Muscle layer of duodenum (tissue), 2 donors: ENCODE measurements around the gene CLSTN2.

ENCODE experiments used
- H3K27ac ChIP-seq: one replicate; pipeline ENCODE4 v1.7.0; 2013; ENCODE audit warnings: mild to moderate bottlenecking, low read length
- H3K27me3 ChIP-seq: one replicate; pipeline ENCODE4 v1.7.0; 2013; ENCODE audit warnings: low read depth, mild to moderate bottlenecking, control low read depth, low read length
- H3K36me3 ChIP-seq, 2 donors: one replicate each; pipeline ENCODE4 v1.7.0; 2013; ENCODE audit warnings: low read length in 2 of 2, control low read depth in 1 of 2, mild to moderate bottlenecking in 1 of 2; ENCODE audit not compliant: insufficient read depth in 2 of 2, control insufficient read depth in 1 of 2
- H3K4me1 ChIP-seq, 2 donors: one replicate each; pipeline ENCODE4 v1.7.0; 2013; ENCODE audit warnings: low read length in 2 of 2, mild to moderate bottlenecking in 2 of 2, control low read depth in 1 of 2, moderate library complexity in 1 of 2; ENCODE audit not compliant: insufficient read depth in 2 of 2, control insufficient read depth in 1 of 2
- H3K4me3 ChIP-seq, 2 donors: one replicate each; pipeline ENCODE4 v1.7.0; 2013; ENCODE audit warnings: low read length in 2 of 2, low read depth in 1 of 2, mild to moderate bottlenecking in 1 of 2
- H3K9me3 ChIP-seq, 2 donors: one replicate each; pipeline ENCODE4 v1.7.0; 2013; ENCODE audit warnings: low read length in 2 of 2, control low read depth in 1 of 2, mild to moderate bottlenecking in 1 of 2; ENCODE audit not compliant: control insufficient read depth in 1 of 2
- donor health status: healthy.

CLSTN2 gene

DNA sequence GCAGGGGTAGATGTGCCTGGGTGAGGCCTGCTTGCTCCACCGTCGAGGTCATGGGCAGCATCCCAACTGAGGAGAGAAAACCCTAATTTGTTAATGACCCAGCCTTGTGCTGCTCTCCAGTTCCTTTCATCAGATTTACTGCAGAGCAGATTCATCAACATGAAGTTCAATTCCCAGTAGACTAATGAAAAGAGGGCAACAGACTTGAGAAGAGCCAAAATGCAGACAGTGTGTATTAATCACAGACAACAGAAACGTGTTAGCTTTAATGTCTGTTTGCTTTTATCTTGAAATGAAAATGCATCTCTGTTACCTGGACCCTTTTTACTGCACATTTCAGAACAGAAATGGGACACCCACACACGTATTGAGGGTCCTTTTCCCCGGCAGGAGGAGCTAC, 639.4 kb downstream of the CLSTN2 start:
- H3K4me3 ChIP-seq = no peak overlapping the region
- no peaks in the 10 kb centered on the region for H3K27me3 ChIP-seq
- H3K9me3 ChIP-seq = no peaks in the 10 kb centered on the region
- peaks cover 0 to 4% of the 10 kb centered on the region in 2 donors for H3K4me1 ChIP-seq
- H3K27ac ChIP-seq = no peak overlapping the region
- no peaks in the 10 kb centered on the region for H3K36me3 ChIP-seq

DNA sequence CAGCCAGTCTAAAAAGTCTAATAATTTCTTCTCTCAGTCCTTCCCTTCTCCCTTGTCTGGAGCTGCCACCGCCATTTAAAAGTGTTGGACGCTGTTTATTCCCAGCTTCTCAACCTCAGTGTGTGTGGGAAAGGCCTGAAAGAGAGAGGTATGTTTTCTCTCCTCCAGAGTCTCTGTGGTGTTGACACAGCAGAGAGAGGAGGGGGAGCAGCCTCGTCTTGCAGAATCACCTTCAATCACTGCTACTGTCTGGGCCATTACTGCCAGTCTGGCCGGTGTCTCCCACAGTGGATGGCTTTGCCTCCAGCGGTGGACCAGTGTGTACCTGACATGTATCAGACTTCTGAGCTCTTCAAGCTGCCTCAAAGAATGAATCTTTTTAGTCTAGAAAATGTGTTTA, 641.5 kb downstream of the CLSTN2 start:
- H3K9me3 ChIP-seq = no peaks in the 10 kb centered on the region

GRCh38 chr3:140577911-140578310, 642.9 kb downstream of the CLSTN2 start:
- H3K4me1 ChIP-seq = peaks cover 0 to 3% of the 10 kb centered on the region in 2 donors

More for the DNA sequence above, 641.5 kb downstream of the CLSTN2 start:
- Histone ChIP-seq H3K27me3 (no peaks in the 10 kb centered on the region), H3K4me1 (peaks cover 0 to 4% of the 10 kb centered on the region in 2 donors), H3K27ac (no peak overlapping the region), H3K4me3 (no peak overlapping the region), H3K36me3 (no peaks in the 10 kb centered on the region)

GRCh38 chr3:140579260-140579659, 644.3 kb downstream of the CLSTN2 start:
- Histone ChIP-seq H3K9me3 (no peaks in the 10 kb centered on the region), H3K27me3 (no peaks in the 10 kb centered on the region), H3K4me1 (no peaks in the 10 kb centered on the region), H3K27ac (no peak overlapping the region), H3K36me3 (no peaks in the 10 kb centered on the region), H3K4me3 (no peak overlapping the region)

More at GRCh38 chr3:140577911-140578310, 642.9 kb downstream of the CLSTN2 start:
- Histone ChIP-seq H3K27ac (no peak overlapping the region), H3K4me3 (no peak overlapping the region), H3K27me3 (no peaks in the 10 kb centered on the region), H3K36me3 (no peaks in the 10 kb centered on the region), H3K9me3 (no peaks in the 10 kb centered on the region)

GRCh38 chr3:140580746-140581145, 645.8 kb downstream of the CLSTN2 start:
- Histone ChIP-seq H3K4me1 (no peaks in the 10 kb centered on the region), H3K36me3 (no peaks in the 10 kb centered on the region), H3K9me3 (no peaks in the 10 kb centered on the region), H3K27ac (no peak overlapping the region), H3K27me3 (no peaks in the 10 kb centered on the region), H3K4me3 (no peak overlapping the region)

GRCh38 chr3:140584549-140584948, 649.6 kb downstream of the CLSTN2 start:
- Histone ChIP-seq H3K4me3 (no peak overlapping the region), H3K36me3 (no peaks in the 10 kb centered on the region), H3K4me1 (no peaks in the 10 kb centered on the region), H3K9me3 (no peaks in the 10 kb centered on the region), H3K27ac (no peak overlapping the region), H3K27me3 (no peaks in the 10 kb centered on the region)

DNA sequence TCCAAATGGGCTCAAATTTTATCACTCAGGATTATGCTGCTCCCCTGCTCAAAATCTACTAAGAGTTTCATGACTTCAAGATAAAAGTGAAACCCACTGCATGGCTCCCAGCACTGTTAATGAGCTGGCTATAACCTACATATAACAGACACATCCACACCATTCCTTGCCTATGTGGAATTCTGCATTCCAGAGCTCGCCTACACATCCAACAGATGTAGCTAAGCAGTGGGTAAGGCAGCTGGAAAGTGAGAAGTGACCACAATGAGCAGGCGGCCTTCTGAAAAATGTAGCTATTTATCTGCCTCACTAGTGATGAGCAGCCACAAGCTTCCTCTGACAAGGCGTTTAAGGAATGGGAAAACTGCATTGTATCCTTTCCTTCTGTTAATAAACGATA, 650.8 kb downstream of the CLSTN2 start:
- no peak overlapping the region for H3K27ac ChIP-seq
- no peaks in the 10 kb centered on the region for H3K9me3 ChIP-seq
- no peaks in the 10 kb centered on the region for H3K36me3 ChIP-seq
- no peak overlapping the region for H3K4me3 ChIP-seq
- H3K4me1 ChIP-seq = no peaks in the 10 kb centered on the region
- no peaks in the 10 kb centered on the region for H3K27me3 ChIP-seq

GRCh38 chr3:140586311-140586710, 651.3 kb downstream of the CLSTN2 start:
- Histone ChIP-seq H3K4me1 (no peaks in the 10 kb centered on the region), H3K27ac (no peak overlapping the region), H3K4me3 (no peak overlapping the region), H3K9me3 (no peaks in the 10 kb centered on the region), H3K27me3 (no peaks in the 10 kb centered on the region), H3K36me3 (no peaks in the 10 kb centered on the region)

GRCh38 chr3:140588558-140588957, 653.6 kb downstream of the CLSTN2 start:
- no peaks in the 10 kb centered on the region for H3K27me3 ChIP-seq
- no peak overlapping the region for H3K27ac ChIP-seq
- H3K36me3 ChIP-seq = no peaks in the 10 kb centered on the region
- no peak overlapping the region for H3K4me3 ChIP-seq
- no peaks in the 10 kb centered on the region for H3K4me1 ChIP-seq
- H3K9me3 ChIP-seq = no peaks in the 10 kb centered on the region

DNA sequence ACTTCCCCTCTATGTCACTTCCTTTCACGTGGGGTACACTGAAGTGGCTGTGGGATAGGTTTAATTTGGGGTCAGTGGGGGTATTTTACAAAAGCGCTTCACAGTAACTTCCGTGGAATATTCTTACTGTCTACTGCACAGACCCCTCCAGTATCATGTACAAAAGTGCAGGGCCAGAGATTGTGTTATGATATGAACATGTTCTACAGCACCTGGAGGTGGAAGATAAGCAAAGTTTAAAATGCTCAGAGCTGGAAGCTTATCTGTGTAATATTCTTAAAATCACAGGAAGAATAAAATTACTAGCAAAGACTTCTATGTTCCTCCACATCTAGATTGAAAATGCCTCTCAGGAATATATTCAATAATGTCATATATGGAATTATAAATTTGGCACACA, 658.8 kb downstream of the CLSTN2 start:
- Histone ChIP-seq H3K27me3 (no peaks in the 10 kb centered on the region), H3K4me1 (no peaks in the 10 kb centered on the region), H3K4me3 (no peak overlapping the region), H3K36me3 (no peaks in the 10 kb centered on the region), H3K27ac (no peak overlapping the region), H3K9me3 (no peaks in the 10 kb centered on the region)

GRCh38 chr3:140595295-140595694, 660.3 kb downstream of the CLSTN2 start:
- Histone ChIP-seq H3K36me3 (no peaks in the 10 kb centered on the region), H3K4me1 (no peaks in the 10 kb centered on the region), H3K27ac (no peak overlapping the region), H3K27me3 (no peaks in the 10 kb centered on the region), H3K4me3 (no peak overlapping the region), H3K9me3 (no peaks in the 10 kb centered on the region)

- Histone ChIP-seq H3K4me1 (no peaks in the 10 kb centered on the region), H3K27me3 (no peaks in the 10 kb centered on the region), H3K9me3 (no peaks in the 10 kb centered on the region), H3K36me3 (no peaks in the 10 kb centered on the region), H3K4me3 (no peak overlapping the region), H3K27ac (no peak overlapping the region)
These were observed 662.4 kb downstream of the CLSTN2 start for GRCh38 chr3:140597364-140597763.
